MM.1S (cell line): ENCODE measurements around the gene SNTG2.

ENCODE experiments used
- DNase-seq: peaks from one replicate; pipeline ENCODE4 v3.0.0-alpha.2; 2015
- H2AFZ ChIP-seq: fragments of 300-600 bp; sonication (generic); 2 replicates; pipeline ENCODE4 v1.6.0; 2016; ENCODE audit warnings: antibody characterized with exemption, low read length
- H3F3A ChIP-seq: fragments of 300-600 bp; sonication (generic); 2 replicates; pipeline ENCODE4 v1.6.1; 2016; ENCODE audit warnings: mild to moderate bottlenecking, antibody characterized with exemption, low read length, moderate library complexity, mixed read lengths; ENCODE audit not compliant: insufficient read depth
- H3K27ac ChIP-seq: fragments of 300-600 bp; sonication (generic); 2 replicates; pipeline ENCODE4 v1.5.1; 2016; ENCODE audit warnings: mild to moderate bottlenecking, low read length
- H3K27me3 ChIP-seq: fragments of 300-600 bp; sonication (generic); replicated peaks from 2 replicates; pipeline ENCODE4 v1.6.0; 2016; ENCODE audit warnings: low read length; ENCODE audit not compliant: insufficient read depth
- H3K36me3 ChIP-seq: fragments of 300-600 bp; sonication (generic); replicated peaks from 2 replicates; pipeline ENCODE4 v1.6.1; 2016; ENCODE audit warnings: mild to moderate bottlenecking, low read length, mixed read lengths; ENCODE audit not compliant: insufficient read depth
- H3K4me1 ChIP-seq: fragments of 300-600 bp; sonication (generic); 2 replicates; pipeline ENCODE4 v1.6.1; 2016; ENCODE audit warnings: low read length, mixed read lengths
- H3K4me2 ChIP-seq: fragments of 300-600 bp; sonication (generic); 2 replicates; pipeline ENCODE4 v1.6.0; 2016; ENCODE audit warnings: low read depth, low read length
- H3K4me3 ChIP-seq: fragments of 300-600 bp; sonication (generic); 2 replicates; pipeline ENCODE4 v1.5.1; 2016; ENCODE audit warnings: low read length, mixed read lengths
- H3K79me2 ChIP-seq: fragments of 300-600 bp; sonication (generic); 2 replicates; pipeline ENCODE4 v1.6.1; 2016; ENCODE audit warnings: mixed run types, low read length, mixed read lengths
- H3K9ac ChIP-seq: fragments of 300-600 bp; sonication (generic); 2 replicates; pipeline ENCODE4 v1.6.1; 2016; ENCODE audit warnings: low read length, mixed read lengths
- H3K9me2 ChIP-seq: fragments of 300-600 bp; sonication (generic); replicated peaks from 2 replicates; pipeline ENCODE4 v1.6.1; 2016; ENCODE audit warnings: mild to moderate bottlenecking, low read length, mixed read lengths; ENCODE audit not compliant: insufficient read depth
- H3K9me3 ChIP-seq: fragments of 300-600 bp; sonication (generic); replicated peaks from 2 replicates; pipeline ENCODE4 v1.6.1; 2016; ENCODE audit warnings: mild to moderate bottlenecking, low read length, mixed read lengths; ENCODE audit not compliant: insufficient read depth
- H4K20me1 ChIP-seq: fragments of 300-600 bp; sonication (generic); 2 replicates; pipeline ENCODE4 v1.6.1; 2016; ENCODE audit warnings: mild to moderate bottlenecking, low read length, moderate library complexity, mixed read lengths; ENCODE audit not compliant: insufficient read depth
- CTCF ChIP-seq: fragments of 300-600 bp; sonication (generic); IDR thresholded peaks from 2 replicates; pipeline ENCODE4 v1.5.1; 2016; ENCODE audit warnings: antibody characterized with exemption, low read length, mixed read lengths
- EZH2 ChIP-seq: fragments of 300-600 bp; sonication (generic); optimal IDR thresholded peaks from 2 replicates; pipeline ENCODE3; 2017; ENCODE audit warnings: low read depth, mild to moderate bottlenecking, antibody characterized with exemption, low read length, mixed read lengths
- EZH2phosphoT487 ChIP-seq: fragments of 300-600 bp; sonication (generic); IDR thresholded peaks from 2 replicates; pipeline ENCODE4 v1.6.1; 2018; ENCODE audit warnings: antibody characterized with exemption, low read length

Gene SNTG2

GRCh38 chr2:1257334-1257733 is 306.7 kb downstream of the SNTG2 start:
- Histone ChIP-seq H3K9me3 (no peaks in the 10 kb centered on the region), H3F3A (no peaks in the 10 kb centered on the region), H3K36me3 (no peaks in the 10 kb centered on the region), H3K4me1 (no peaks in the 10 kb centered on the region), H3K27me3 (no peaks in the 10 kb centered on the region), H2AFZ (no peak overlapping the region), H3K4me3 (no peak overlapping the region), H3K27ac (no peak overlapping the region), H3K9me2 (no peaks in the 10 kb centered on the region), H4K20me1 (no peaks in the 10 kb centered on the region), H3K9ac (no peak overlapping the region), H3K79me2 (no peaks in the 10 kb centered on the region), H3K4me2 (no peak overlapping the region)
- no peak for TF ChIP-seq CTCF
- TF ChIP-seq EZH2, result no peak
- no peak for TF ChIP-seq EZH2phosphoT487
- DNase-seq, result no peak

GRCh38 chr2:1259746-1260145 is 309.1 kb downstream of the SNTG2 start:
- Histone ChIP-seq H3K79me2 (no peaks in the 10 kb centered on the region), H3K9ac (no peak overlapping the region), H3K4me3 (no peak overlapping the region), H3K27me3 (no peaks in the 10 kb centered on the region), H3F3A (no peaks in the 10 kb centered on the region), H4K20me1 (no peaks in the 10 kb centered on the region), H3K9me3 (no peaks in the 10 kb centered on the region), H3K27ac (no peak overlapping the region), H3K9me2 (no peaks in the 10 kb centered on the region), H2AFZ (no peak overlapping the region), H3K4me2 (no peak overlapping the region), H3K4me1 (no peaks in the 10 kb centered on the region), H3K36me3 (no peaks in the 10 kb centered on the region)
- DNase-seq, result no peak
- no peak for TF ChIP-seq EZH2phosphoT487
- TF ChIP-seq CTCF, result no peak
- TF ChIP-seq EZH2, result no peak

- Histone ChIP-seq H3F3A (no peaks in the 10 kb centered on the region), H3K4me2 (no peak overlapping the region), H3K79me2 (no peaks in the 10 kb centered on the region), H3K4me3 (no peak overlapping the region), H3K4me1 (no peaks in the 10 kb centered on the region), H3K36me3 (no peaks in the 10 kb centered on the region), H4K20me1 (no peaks in the 10 kb centered on the region), H3K9me3 (no peaks in the 10 kb centered on the region), H3K27me3 (no peaks in the 10 kb centered on the region), H2AFZ (no peak overlapping the region), H3K27ac (no peak overlapping the region), H3K9ac (no peak overlapping the region), H3K9me2 (no peaks in the 10 kb centered on the region)
- DNase-seq, result no peak
- TF ChIP-seq CTCF, result no peak
- TF ChIP-seq EZH2phosphoT487, result no peak
- TF ChIP-seq EZH2, result no peak
These were observed 312.0 kb downstream of the SNTG2 start for GRCh38 chr2:1262609-1263008.

- H3K4me2 ChIP-seq, result no peak overlapping the region
- H3K9ac ChIP-seq, result no peak overlapping the region
- H3K9me2 ChIP-seq, result no peaks in the 10 kb centered on the region
- H3K4me3 ChIP-seq, result no peak overlapping the region
- H3K27ac ChIP-seq, result no peak overlapping the region
- no peaks in the 10 kb centered on the region for H3K9me3 ChIP-seq
- H3K36me3 ChIP-seq, result no peaks in the 10 kb centered on the region
- H3K79me2 ChIP-seq, result no peaks in the 10 kb centered on the region
- H4K20me1 ChIP-seq, result no peaks in the 10 kb centered on the region
- no peaks in the 10 kb centered on the region for H3K4me1 ChIP-seq
- H3K27me3 ChIP-seq, result no peaks in the 10 kb centered on the region
- no peak for DNase-seq
- no peak overlapping the region for H2AFZ ChIP-seq
- no peaks in the 10 kb centered on the region for H3F3A ChIP-seq
- no peak for TF ChIP-seq EZH2
- no peak for TF ChIP-seq EZH2phosphoT487
- TF ChIP-seq CTCF, result no peak
These were observed 314.8 kb downstream of the SNTG2 start for GRCh38 chr2:1265454-1265853.
